ENCODE results near the gene ANKRD50. TPM values are rescaled to one million over a fixed set of nuclear protein-coding genes. Genes with fewer than 3 reads are reported as not detected.
A peak's percentile ranks its signal among the peaks of the same experiment; 100 is the strongest.

The ANKRD50 gene
- total RNA-seq, 1 experiment from 2014 or later: 16.5 TPM

DNA sequence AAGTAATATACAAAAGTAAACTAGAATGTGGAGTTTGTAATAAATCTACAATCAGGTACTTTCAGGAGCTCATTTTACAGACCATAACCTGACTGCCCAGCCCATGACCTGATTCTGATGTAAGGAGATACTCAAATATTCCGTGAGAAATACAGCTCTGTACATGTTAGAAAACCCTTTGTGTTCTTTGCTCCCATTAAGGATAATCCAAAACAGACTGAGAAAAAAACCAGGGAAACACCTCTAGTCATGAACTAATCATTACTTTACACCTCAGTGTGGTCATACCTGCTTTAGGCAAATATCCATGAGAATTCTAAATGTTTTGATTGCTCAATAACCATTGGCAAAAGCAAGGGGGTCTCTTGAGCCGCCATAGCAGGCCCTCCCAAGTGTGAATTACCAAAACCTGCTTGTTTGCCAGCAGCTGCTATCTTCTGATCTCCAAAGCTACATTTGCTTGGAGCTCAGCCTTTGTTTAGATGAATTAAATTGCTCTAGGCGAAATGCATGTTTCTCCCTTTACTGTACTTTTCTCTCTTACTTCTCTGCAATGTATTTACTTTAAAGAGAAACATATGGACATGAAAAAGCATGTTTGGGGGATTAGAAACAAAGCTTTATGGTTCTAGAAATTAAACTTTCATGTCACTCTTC, 79.1 kb downstream of the ANKRD50 start:
- intact Hi-C loops (cut with micrococcal nuclease): no loop called here
- Histone ChIP-seq H3K36me3 (ENCODE audit: control insufficient read depth in 1 of 2, insufficient read depth in 2 of 2, low read length in 2 of 2) (no peaks in the 10 kb centered on the region), H3K27me3 (ENCODE audit: insufficient read depth, low read length) (no peaks in the 10 kb centered on the region), H3K9ac (ENCODE audit: low read length) (no peak overlapping the region), H3K9me2 (ENCODE audit: insufficient read depth) (no peaks in the 10 kb centered on the region), H3K27ac (ENCODE audit: low read depth, low read length) (no peak overlapping the region), H3K4me2 (ENCODE audit: low read length) (no peak overlapping the region), H3K4me3 (replicated peaks in 1 of 2; ENCODE audit: low read depth in 1 of 2, low read length in 2 of 2) (no peak overlapping the region), H3K79me2 (ENCODE audit: insufficient read depth, low read length) (no peaks in the 10 kb centered on the region), H4K20me1 (ENCODE audit: insufficient read depth) (no peaks in the 10 kb centered on the region), H3K4me1 (ENCODE audit: control insufficient read depth in 1 of 2, insufficient read depth in 2 of 2, low read length in 2 of 2) (peaks cover 18 to 26% of the 10 kb centered on the region in 2 experiments), H2AFZ (ENCODE audit: low read depth, low read length, poor library complexity, severe bottlenecking) (no peak overlapping the region), H3K9me3 (ENCODE audit: control insufficient read depth in 1 of 2, insufficient read depth in 1 of 2, low read depth in 1 of 2, low read length in 2 of 2) (no peaks in the 10 kb centered on the region)
- BruUV-seq (replicated peaks): no TSS peak
- no peak for TF ChIP-seq SRF (IDR thresholded peaks at IDR 0.05; ENCODE audit: low read depth)
- TF ChIP-seq CEBPB (IDR thresholded peaks at IDR 0.05; ENCODE audit: low read depth): no peak
- no peak for TF ChIP-seq CBX3 (IDR thresholded peaks at IDR 0.05; ENCODE audit: low read depth)
- TF ChIP-seq POLR2A (IDR thresholded peaks at IDR 0.05; ENCODE audit: borderline replicate concordance, extremely low read depth, insufficient read depth, insufficient read length): no peak
- no peak for TF ChIP-seq TCF7L2 (IDR thresholded peaks at IDR 0.05; ENCODE audit: borderline replicate concordance, extremely low read depth, insufficient read depth, insufficient read length)
- TF ChIP-seq EZH2 (IDR thresholded peaks at IDR 0.05): no peak
- POLR2A ChIA-PET: no interaction called here
- CTCF ChIA-PET: interaction anchor here (1.1 kb wide), 1 partner anchor 299 kb away, joined by 3 read pairs; no protein-coding TSS in a partner anchor
- no peak for ATAC-seq
- DNase-seq (ENCODE audit: low read depth, low spot score): no peak
- RAD21 ChIA-PET (ENCODE audit: low non-redundant PET in 1 of 2, low total read pairs in 2 of 2, uncharacterized antibody in 2 of 2, unreplicated experiment in 2 of 2): no interaction called here

GRCh38 chr4:124632439-124632838, 80.1 kb downstream of the ANKRD50 start:
- Histone ChIP-seq H3K4me2 (ENCODE audit: low read length) (peak overlapping the region; percentile 57; the same call in 1 of the 2 replicates), H4K20me1 (ENCODE audit: insufficient read depth) (no peaks in the 10 kb centered on the region), H3K36me3 (ENCODE audit: control insufficient read depth in 1 of 2, insufficient read depth in 2 of 2, low read length in 2 of 2) (no peaks in the 10 kb centered on the region), H3K27ac (ENCODE audit: low read depth, low read length) (peak overlapping the region; percentile 52; the same call in 1 of the 2 replicates), H3K4me1 (ENCODE audit: control insufficient read depth in 1 of 2, insufficient read depth in 2 of 2, low read length in 2 of 2) (peaks cover 18 to 26% of the 10 kb centered on the region in 2 experiments), H3K9me3 (ENCODE audit: control insufficient read depth in 1 of 2, insufficient read depth in 1 of 2, low read depth in 1 of 2, low read length in 2 of 2) (no peaks in the 10 kb centered on the region), H3K4me3 (replicated peaks in 1 of 2; ENCODE audit: low read depth in 1 of 2, low read length in 2 of 2) (no peak overlapping the region), H2AFZ (ENCODE audit: low read depth, low read length, poor library complexity, severe bottlenecking) (no peak overlapping the region), H3K27me3 (ENCODE audit: insufficient read depth, low read length) (no peaks in the 10 kb centered on the region), H3K79me2 (ENCODE audit: insufficient read depth, low read length) (no peaks in the 10 kb centered on the region), H3K9ac (ENCODE audit: low read length) (no peak overlapping the region), H3K9me2 (ENCODE audit: insufficient read depth) (no peaks in the 10 kb centered on the region)
- DNase-seq (ENCODE audit: low read depth, low spot score) (no peak), ATAC-seq (no peak)
- RAD21 ChIA-PET (ENCODE audit: low non-redundant PET in 1 of 2, low total read pairs in 2 of 2, uncharacterized antibody in 2 of 2, unreplicated experiment in 2 of 2): no interaction called here
- CTCF ChIA-PET: interaction anchor here (1.1 kb wide), 1 partner anchor 298 kb away, joined by 3 read pairs; no protein-coding TSS in a partner anchor
- BruUV-seq (replicated peaks): no TSS peak
- no peak for TF ChIP-seq TCF7L2 (IDR thresholded peaks at IDR 0.05; ENCODE audit: borderline replicate concordance, extremely low read depth, insufficient read depth, insufficient read length)
- no peak for TF ChIP-seq RAD21 (IDR thresholded peaks at IDR 0.05; ENCODE audit: low read depth)
- no peak for TF ChIP-seq EZH2 (IDR thresholded peaks at IDR 0.05)
- no peak for TF ChIP-seq SRF (IDR thresholded peaks at IDR 0.05; ENCODE audit: low read depth)
- TF ChIP-seq ZFX (IDR thresholded peaks at IDR 0.05): no peak
- no peak for TF ChIP-seq CBX3 (IDR thresholded peaks at IDR 0.05; ENCODE audit: low read depth)
- no peak for TF ChIP-seq SP1 (IDR thresholded peaks at IDR 0.05; ENCODE audit: low read depth)
- POLR2A ChIA-PET: no interaction called here
- intact Hi-C loops (cut with micrococcal nuclease): no loop called here

Measured in HCT116 (cell line).